Measurements from ENCODE around the gene MEP1B.

GRCh38 chr18:32173654-32174053 is 16.2 kb upstream of the MEP1B start:
- TF ChIP-seq CTCF (IDR thresholded peaks at IDR 0.05): no peak
- TF ChIP-seq ZFX (IDR thresholded peaks at IDR 0.05; ENCODE audit: borderline replicate concordance): no peak

Data from 22Rv1 (cell line).